ENCODE measurements around the gene COMT.

GRCh38 chr22:20014526-20015186, 73.1 kb downstream of the COMT start:
- TF ChIP-seq, protein P1, sequence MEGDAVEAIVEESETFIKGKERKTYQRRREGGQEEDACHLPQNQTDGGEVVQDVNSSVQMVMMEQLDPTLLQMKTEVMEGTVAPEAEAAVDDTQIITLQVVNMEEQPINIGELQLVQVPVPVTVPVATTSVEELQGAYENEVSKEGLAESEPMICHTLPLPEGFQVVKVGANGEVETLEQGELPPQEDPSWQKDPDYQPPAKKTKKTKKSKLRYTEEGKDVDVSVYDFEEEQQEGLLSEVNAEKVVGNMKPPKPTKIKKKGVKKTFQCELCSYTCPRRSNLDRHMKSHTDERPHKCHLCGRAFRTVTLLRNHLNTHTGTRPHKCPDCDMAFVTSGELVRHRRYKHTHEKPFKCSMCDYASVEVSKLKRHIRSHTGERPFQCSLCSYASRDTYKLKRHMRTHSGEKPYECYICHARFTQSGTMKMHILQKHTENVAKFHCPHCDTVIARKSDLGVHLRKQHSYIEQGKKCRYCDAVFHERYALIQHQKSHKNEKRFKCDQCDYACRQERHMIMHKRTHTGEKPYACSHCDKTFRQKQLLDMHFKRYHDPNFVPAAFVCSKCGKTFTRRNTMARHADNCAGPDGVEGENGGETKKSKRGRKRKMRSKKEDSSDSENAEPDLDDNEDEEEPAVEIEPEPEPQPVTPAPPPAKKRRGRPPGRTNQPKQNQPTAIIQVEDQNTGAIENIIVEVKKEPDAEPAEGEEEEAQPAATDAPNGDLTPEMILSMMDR (IDR thresholded peaks at IDR 0.05), result no peak
- TF ChIP-seq POLR2AphosphoS5 (IDR thresholded peaks at IDR 0.05; ENCODE audit: insufficient read depth in 1 of 2, low read depth in 1 of 2) (no peak), POLR2A (IDR thresholded peaks at IDR 0.05) (no peak)
